Stimulated activated CD4-positive, alpha-beta T cell treated with anti-CD3 and anti-CD28 coated beads, Interleukin-15, amount 100 ng/mL, for 48 hours (primary cell): ENCODE measurements around the gene SEC61A1.

Source experiments
- DNase-seq, 2 donors: peaks; one replicate each; pipeline ENCODE4 v3.0.0-alpha.2; 2020; ENCODE audit warnings: low read depth in 2 of 2

The SEC61A1 gene

DNA sequence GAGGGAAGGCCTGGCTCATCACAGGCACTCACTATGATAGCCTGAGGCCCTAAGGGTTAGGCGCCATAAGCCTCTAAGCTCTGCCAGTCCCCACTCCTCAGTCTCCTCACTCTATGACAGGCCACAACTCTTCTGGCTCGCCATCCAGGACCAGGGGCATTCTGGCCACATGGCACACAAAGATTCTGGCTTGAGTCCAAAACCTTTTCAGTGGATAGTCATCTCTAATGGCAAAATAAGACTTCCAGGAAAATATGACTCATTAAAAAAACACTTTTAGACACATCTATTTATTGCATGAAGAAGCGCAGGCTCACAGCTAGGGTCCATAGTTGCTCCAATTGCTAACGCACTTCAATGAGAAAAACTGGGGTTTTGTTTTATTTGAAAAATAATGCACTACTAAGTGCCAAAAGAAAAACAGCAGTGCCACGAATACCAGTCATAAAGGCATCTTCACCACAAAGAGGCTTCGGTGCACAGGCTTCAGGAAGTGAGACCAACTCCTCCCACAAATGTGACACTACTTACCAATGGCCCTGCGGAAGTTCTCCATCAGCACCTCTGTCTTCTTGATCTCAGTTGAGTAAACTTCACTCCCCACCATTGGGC lies 60.2 kb downstream of the SEC61A1 start:
- peak in 1 of 2 donors; percentile 31 for DNase-seq

DNA sequence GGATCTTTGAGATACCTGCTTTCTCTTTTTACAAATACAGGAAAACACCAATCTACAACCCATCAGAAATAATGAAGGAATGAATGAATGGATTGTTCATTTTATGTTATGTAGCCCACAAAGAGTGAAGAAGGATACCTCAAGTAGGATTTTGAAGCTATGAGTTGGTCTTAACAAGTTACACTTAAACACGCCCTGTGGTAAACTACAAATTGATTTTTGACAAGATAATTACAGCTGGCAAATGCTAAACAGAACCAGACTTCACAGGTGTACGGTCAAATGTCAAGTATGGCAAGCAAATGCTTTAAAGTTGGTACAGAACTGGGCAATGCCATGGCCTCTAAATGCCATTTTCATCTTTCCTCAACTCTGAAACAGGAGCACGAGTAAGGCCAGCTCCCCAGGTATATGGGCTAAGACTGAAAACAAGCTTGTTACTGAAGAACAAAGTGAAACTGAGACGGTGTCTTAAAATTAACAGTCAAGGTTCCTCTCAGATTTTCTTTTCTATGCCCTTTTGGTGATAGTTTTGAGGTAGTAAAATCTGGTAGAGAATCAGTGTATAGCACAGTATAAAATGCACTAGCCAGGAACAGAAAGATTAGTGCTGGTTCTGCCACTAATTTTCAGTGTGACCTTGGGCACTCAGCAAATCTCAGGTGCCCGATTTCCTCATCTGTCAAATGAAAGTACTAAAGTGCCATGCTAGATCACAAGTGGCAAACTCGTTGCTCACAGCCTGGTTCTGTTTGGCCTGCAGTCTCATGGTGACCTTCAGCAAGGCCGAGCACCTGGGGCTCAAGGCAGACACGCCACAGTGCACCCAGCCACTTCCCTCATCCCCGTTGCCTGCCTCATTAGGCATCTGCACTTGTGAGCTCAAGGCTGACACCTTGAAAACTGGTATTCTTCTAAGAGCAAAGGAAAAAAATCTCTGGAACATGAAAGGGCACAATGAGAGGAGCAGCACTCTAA lies 61.9 kb downstream of the SEC61A1 start:
- no peak for DNase-seq
